ENCODE results near the gene SH3BGRL2. TPM values are rescaled to one million over a fixed set of nuclear protein-coding genes. Genes with fewer than 3 reads are reported as not detected.

Gene SH3BGRL2
- total and polyA plus RNA-seq, 2 of the 8 experiments (the other 6 are each of a cell fraction or from before 2014, with no cell fraction given) = 6.0 to 20.3 TPM

DNA sequence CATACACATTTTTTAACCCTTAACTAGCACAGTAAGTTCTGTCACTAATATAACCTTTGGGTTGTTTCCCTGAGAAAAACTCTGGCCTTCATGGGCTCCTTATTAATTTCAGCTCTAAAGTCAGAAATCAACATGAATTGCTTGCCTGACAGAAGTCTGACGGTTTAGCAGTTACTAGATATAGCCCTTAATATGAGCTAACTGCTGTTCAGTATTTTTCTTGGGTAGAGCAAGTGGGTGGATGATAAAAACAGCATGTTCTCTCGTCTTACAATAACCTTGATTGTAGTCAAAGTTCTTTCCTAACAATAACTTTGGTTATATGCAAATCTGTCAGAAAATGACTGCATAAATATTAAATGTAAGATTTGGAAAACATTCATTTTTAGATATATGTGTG is 81.0 kb downstream of the SH3BGRL2 start (continued):
- no peak for TF ChIP-seq TAF7 (optimal IDR thresholded peaks at IDR 0.05; ENCODE audit: borderline replicate concordance, low read depth, low read length)
- no peak for TF ChIP-seq NRF1 (IDR thresholded peaks at IDR 0.05; ENCODE audit: low read depth, low read length)
- no peak for TF ChIP-seq SP2 (IDR thresholded peaks at IDR 0.05; ENCODE audit: low read length)
- TF ChIP-seq BCL11A (IDR thresholded peaks at IDR 0.05; ENCODE audit: low read depth in 2 of 2, low read length in 2 of 2) = no peak
- no peak for TF ChIP-seq RBBP5 (IDR thresholded peaks at IDR 0.05; ENCODE audit: borderline replicate concordance, low read depth, low read length)

Measured in H1 (cell line).